GM23338 (cell line): ENCODE data around the gene TFCP2. TPM values are rescaled to one million over a fixed set of nuclear protein-coding genes. Genes with fewer than 3 reads are reported as not detected.

Experiments
- ATAC-seq: fragments of 200-7000 bp; cut with Tn5 transposase; 3 replicates; pipeline ENCODE4 v1.9.1; 2020
- DNase-seq: peaks from one replicate; pipeline ENCODE4 v3.0.0-alpha.2; 2015; ENCODE audit warnings: low spot score
- H2AFZ ChIP-seq: fragments of 200-600 bp; sonication (generic); 2 replicates; pipeline ENCODE4 v1.8.0; 2016; ENCODE audit warnings: antibody characterized with exemption, mild to moderate bottlenecking, moderate library complexity
- H3F3A ChIP-seq: fragments of 200-600 bp; sonication (generic); replicated peaks from 2 replicates; pipeline ENCODE4 v1.8.0; 2017; ENCODE audit warnings: antibody characterized with exemption, mixed run types, low read depth
- H3K27ac ChIP-seq: fragments of 200-600 bp; sonication (generic); 2 replicates; pipeline ENCODE4 v1.6.1; 2016; ENCODE audit warnings: low read depth
- H3K27me3 ChIP-seq: fragments of 200-600 bp; sonication (generic); 2 replicates; pipeline ENCODE4 v1.8.0; 2016; ENCODE audit warnings: mild to moderate bottlenecking, mixed run types, moderate library complexity; ENCODE audit not compliant: insufficient read depth
- H3K36me3 ChIP-seq: fragments of 200-600 bp; sonication (generic); 2 replicates; pipeline ENCODE4 v1.8.0; 2016; ENCODE audit warnings: mild to moderate bottlenecking; ENCODE audit not compliant: insufficient read depth
- H3K4me1 ChIP-seq: fragments of 200-600 bp; sonication (generic); 2 replicates; pipeline ENCODE4 v1.8.0; 2016; ENCODE audit warnings: mild to moderate bottlenecking, moderate library complexity; ENCODE audit not compliant: insufficient read depth
- H3K4me2 ChIP-seq: fragments of 200-600 bp; sonication (generic); 2 replicates; pipeline ENCODE4 v1.7.1; 2017; ENCODE audit warnings: mixed run types
- H3K4me3 ChIP-seq: fragments of 200-600 bp; sonication (generic); 2 replicates; pipeline ENCODE4 v1.6.1; 2016; ENCODE audit warnings: mixed run types
- H3K79me2 ChIP-seq: fragments of 200-600 bp; sonication (generic); replicated peaks from 2 replicates; pipeline ENCODE4 v1.8.0; 2017; ENCODE audit warnings: mild to moderate bottlenecking; ENCODE audit not compliant: insufficient read depth
- H3K9me2 ChIP-seq: fragments of 200-600 bp; sonication (generic); 2 replicates; pipeline ENCODE4 v1.8.0; 2017; ENCODE audit not compliant: insufficient read depth
- H4K20me1 ChIP-seq: fragments of 200-600 bp; sonication (generic); replicated peaks from 2 replicates; pipeline ENCODE4 v1.8.0; 2017; ENCODE audit warnings: mild to moderate bottlenecking; ENCODE audit not compliant: insufficient read depth
- H3K27ac Mint-ChIP-seq: 2 replicates; pipeline ENCODE4 v1.8.0; 2020; ENCODE audit warnings: inconsistent platforms, mild to moderate bottlenecking, moderate library complexity, mixed read lengths
- H3K27me3 Mint-ChIP-seq: 3 replicates; pipeline ENCODE4 v1.8.0; 2022; ENCODE audit warnings: low read depth, mild to moderate bottlenecking, moderate library complexity, mixed read lengths, inconsistent platforms; ENCODE audit not compliant: insufficient read depth, poor library complexity
- H3K36me3 Mint-ChIP-seq: 3 replicates; pipeline ENCODE4 v1.8.0; 2021; ENCODE audit warnings: low read depth, mild to moderate bottlenecking, inconsistent platforms, moderate library complexity, mixed read lengths
- H3K4me1 Mint-ChIP-seq: 3 replicates; pipeline ENCODE4 v1.8.0; 2020; ENCODE audit warnings: mild to moderate bottlenecking, inconsistent platforms, mixed read lengths
- H3K4me3 Mint-ChIP-seq: 3 replicates; pipeline ENCODE4 v1.8.0; 2021; ENCODE audit warnings: moderate library complexity, mild to moderate bottlenecking, inconsistent platforms, mixed read lengths
- H3K9me3 Mint-ChIP-seq: 3 replicates; pipeline ENCODE4 v1.8.0; 2020; ENCODE audit warnings: moderate library complexity, mild to moderate bottlenecking, inconsistent platforms, mixed read lengths
- CREB1 ChIP-seq: fragments of 250-450 bp; sonication (Bioruptor Pico); IDR thresholded peaks from 2 replicates; pipeline ENCODE4 v1.5.0; 2020; ENCODE audit warnings: low read depth, mild to moderate bottlenecking, moderate library complexity
- EZH2 ChIP-seq: fragments of 200-600 bp; sonication (generic); IDR thresholded peaks from one replicate; pipeline ENCODE4 v1.8.0; 2017; ENCODE audit warnings: antibody characterized with exemption, mild to moderate bottlenecking, low read depth; ENCODE audit not compliant: unreplicated experiment
- EZH2phosphoT487 ChIP-seq: fragments of 200-600 bp; sonication (generic); IDR thresholded peaks from one replicate; pipeline ENCODE4 v1.8.1; 2018; ENCODE audit warnings: antibody characterized with exemption; ENCODE audit not compliant: unreplicated experiment
- NANOG ChIP-seq: IDR thresholded peaks from 2 replicates; pipeline ENCODE4 v1.6.1; 2016; ENCODE audit warnings: antibody characterized with exemption, borderline replicate concordance
- POLR2AphosphoS5 ChIP-seq: IDR thresholded peaks from 2 replicates; pipeline ENCODE4 v1.6.1; 2016; ENCODE audit warnings: antibody characterized with exemption, low read depth
- STAT1 ChIP-seq: IDR thresholded peaks from one replicate; pipeline ENCODE4 v1.6.1; 2016; ENCODE audit warnings: antibody characterized with exemption; ENCODE audit not compliant: unreplicated experiment
- ZNF331 ChIP-seq: fragments of 250-450 bp; sonication (Bioruptor Pico); IDR thresholded peaks from 2 replicates; pipeline ENCODE4 v1.5.0; 2020; ENCODE audit warnings: low read depth, mild to moderate bottlenecking, moderate library complexity
- polyA plus RNA-seq: library from polyadenylated mRNA; unstranded; fragments of >200 nt; fragmentation: Nextera tagmentation; extraction: Ambion mirVana; gene quantifications from 2 replicates; pipeline ENCODE4 v1.2.1, GENCODE V29; 2016
- total RNA-seq: library from RNA; depleted of rRNA; stranded (reverse); fragments of >200 nt; shearing (Covaris generic); gene quantifications from 2 replicates; pipeline ENCODE4 v1.2.3, GENCODE V29; 2014
- TF ChIP-seq, protein P1 (sequence below): fragments of 250-450 bp; sonication (Bioruptor Pico); IDR thresholded peaks from 2 replicates; pipeline ENCODE4 v1.5.0; 2020; ENCODE audit warnings: mild to moderate bottlenecking, moderate library complexity
- TF ChIP-seq, protein P2 (sequence below), 2 experiments: fragments of 200-600 bp in 1 of 2; sonication (generic) in 1 of 2; conservative IDR thresholded peaks; 2 replicates each; pipeline versions ENCODE4 v1.5.1 to v1.6.1; 2016 to 2017; ENCODE audit warnings: antibody characterized with exemption in 2 of 2, low read depth in 2 of 2, mild to moderate bottlenecking in 2 of 2, moderate library complexity in 1 of 2
- TF ChIP-seq, protein P3 (sequence below): IDR thresholded peaks from one replicate; pipeline ENCODE4 v1.6.1; 2018; ENCODE audit warnings: antibody characterized with exemption; ENCODE audit not compliant: unreplicated experiment

The TFCP2 gene
- total and polyA plus RNA-seq, 2 experiments from 2014 or later = 15.2 to 30.5 TPM

DNA sequence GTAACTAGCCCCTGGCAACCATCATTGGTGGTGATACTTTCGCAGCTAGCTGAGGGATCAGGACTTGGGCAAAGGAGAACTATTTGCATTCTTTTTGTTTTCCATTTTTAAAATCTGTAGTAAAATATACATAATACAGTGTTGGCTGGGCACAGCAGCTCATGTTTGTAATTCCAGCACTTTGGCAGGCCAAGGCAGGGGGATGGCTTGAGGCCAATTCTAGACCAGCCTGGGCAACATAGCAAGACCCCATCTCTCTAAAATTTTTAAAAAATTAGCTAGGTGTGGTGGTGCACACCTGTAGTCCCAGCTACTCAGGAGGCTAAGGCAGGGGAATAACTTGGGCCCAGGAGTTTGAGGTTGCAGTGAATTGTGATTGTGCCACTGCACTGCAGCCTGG, 20.0 kb downstream of the TFCP2 start (continued):
- TF ChIP-seq, protein P1, sequence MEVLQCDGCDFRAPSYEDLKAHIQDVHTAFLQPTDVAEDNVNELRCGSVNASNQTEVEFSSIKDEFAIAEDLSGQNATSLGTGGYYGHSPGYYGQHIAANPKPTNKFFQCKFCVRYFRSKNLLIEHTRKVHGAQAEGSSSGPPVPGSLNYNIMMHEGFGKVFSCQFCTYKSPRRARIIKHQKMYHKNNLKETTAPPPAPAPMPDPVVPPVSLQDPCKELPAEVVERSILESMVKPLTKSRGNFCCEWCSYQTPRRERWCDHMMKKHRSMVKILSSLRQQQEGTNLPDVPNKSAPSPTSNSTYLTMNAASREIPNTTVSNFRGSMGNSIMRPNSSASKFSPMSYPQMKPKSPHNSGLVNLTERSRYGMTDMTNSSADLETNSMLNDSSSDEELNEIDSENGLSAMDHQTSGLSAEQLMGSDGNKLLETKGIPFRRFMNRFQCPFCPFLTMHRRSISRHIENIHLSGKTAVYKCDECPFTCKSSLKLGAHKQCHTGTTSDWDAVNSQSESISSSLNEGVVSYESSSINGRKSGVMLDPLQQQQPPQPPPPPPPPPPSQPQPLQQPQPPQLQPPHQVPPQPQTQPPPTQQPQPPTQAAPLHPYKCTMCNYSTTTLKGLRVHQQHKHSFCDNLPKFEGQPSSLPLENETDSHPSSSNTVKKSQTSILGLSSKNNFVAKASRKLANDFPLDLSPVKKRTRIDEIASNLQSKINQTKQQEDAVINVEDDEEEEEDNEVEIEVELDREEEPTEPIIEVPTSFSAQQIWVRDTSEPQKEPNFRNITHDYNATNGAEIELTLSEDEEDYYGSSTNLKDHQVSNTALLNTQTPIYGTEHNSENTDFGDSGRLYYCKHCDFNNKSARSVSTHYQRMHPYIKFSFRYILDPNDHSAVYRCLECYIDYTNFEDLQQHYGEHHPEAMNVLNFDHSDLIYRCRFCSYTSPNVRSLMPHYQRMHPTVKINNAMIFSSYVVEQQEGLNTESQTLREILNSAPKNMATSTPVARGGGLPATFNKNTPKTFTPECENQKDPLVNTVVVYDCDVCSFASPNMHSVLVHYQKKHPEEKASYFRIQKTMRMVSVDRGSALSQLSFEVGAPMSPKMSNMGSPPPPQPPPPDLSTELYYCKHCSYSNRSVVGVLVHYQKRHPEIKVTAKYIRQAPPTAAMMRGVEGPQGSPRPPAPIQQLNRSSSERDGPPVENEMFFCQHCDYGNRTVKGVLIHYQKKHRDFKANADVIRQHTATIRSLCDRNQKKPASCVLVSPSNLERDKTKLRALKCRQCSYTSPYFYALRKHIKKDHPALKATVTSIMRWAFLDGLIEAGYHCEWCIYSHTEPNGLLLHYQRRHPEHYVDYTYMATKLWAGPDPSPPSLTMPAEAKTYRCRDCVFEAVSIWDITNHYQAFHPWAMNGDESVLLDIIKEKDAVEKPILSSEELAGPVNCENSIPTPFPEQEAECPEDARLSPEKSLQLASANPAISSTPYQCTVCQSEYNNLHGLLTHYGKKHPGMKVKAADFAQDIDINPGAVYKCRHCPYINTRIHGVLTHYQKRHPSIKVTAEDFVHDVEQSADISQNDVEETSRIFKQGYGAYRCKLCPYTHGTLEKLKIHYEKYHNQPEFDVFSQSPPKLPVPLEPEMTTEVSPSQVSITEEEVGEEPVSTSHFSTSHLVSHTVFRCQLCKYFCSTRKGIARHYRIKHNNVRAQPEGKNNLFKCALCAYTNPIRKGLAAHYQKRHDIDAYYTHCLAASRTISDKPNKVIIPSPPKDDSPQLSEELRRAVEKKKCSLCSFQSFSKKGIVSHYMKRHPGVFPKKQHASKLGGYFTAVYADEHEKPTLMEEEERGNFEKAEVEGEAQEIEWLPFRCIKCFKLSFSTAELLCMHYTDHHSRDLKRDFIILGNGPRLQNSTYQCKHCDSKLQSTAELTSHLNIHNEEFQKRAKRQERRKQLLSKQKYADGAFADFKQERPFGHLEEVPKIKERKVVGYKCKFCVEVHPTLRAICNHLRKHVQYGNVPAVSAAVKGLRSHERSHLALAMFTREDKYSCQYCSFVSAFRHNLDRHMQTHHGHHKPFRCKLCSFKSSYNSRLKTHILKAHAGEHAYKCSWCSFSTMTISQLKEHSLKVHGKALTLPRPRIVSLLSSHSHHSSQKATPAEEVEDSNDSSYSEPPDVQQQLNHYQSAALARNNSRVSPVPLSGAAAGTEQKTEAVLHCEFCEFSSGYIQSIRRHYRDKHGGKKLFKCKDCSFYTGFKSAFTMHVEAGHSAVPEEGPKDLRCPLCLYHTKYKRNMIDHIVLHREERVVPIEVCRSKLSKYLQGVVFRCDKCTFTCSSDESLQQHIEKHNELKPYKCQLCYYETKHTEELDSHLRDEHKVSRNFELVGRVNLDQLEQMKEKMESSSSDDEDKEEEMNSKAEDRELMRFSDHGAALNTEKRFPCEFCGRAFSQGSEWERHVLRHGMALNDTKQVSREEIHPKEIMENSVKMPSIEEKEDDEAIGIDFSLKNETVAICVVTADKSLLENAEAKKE (CRISPR knock-in tag) = no peak
- TF ChIP-seq EZH2 (no peak), STAT1 (no peak), POLR2AphosphoS5 (no peak), EZH2phosphoT487 (no peak), NANOG (no peak)
- TF ChIP-seq, protein P2, sequence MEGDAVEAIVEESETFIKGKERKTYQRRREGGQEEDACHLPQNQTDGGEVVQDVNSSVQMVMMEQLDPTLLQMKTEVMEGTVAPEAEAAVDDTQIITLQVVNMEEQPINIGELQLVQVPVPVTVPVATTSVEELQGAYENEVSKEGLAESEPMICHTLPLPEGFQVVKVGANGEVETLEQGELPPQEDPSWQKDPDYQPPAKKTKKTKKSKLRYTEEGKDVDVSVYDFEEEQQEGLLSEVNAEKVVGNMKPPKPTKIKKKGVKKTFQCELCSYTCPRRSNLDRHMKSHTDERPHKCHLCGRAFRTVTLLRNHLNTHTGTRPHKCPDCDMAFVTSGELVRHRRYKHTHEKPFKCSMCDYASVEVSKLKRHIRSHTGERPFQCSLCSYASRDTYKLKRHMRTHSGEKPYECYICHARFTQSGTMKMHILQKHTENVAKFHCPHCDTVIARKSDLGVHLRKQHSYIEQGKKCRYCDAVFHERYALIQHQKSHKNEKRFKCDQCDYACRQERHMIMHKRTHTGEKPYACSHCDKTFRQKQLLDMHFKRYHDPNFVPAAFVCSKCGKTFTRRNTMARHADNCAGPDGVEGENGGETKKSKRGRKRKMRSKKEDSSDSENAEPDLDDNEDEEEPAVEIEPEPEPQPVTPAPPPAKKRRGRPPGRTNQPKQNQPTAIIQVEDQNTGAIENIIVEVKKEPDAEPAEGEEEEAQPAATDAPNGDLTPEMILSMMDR (conservative IDR thresholded peaks at IDR 0.05; ENCODE audit: low read depth in 2 of 2) = no peak

DNA sequence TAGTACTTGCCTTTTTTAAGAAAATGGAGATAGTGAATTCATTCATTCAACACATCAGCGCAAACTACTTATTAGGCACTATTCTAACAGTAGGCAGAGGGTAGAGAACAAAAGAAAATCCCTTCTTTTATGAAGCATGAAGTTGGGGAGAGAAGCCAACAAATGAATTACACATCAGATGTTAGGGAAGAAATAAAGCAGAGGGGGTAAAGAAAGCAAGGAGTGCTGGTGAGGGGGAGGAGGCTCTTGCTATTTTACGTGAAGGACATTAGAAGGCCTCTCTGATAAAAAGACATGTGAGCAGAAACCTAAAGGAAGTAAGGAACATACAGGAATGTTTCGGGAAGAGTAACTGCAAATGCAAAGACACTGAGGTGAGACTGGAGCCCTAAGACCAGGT, 22.2 kb downstream of the TFCP2 start:
- H3K4me1 Mint-ChIP-seq = peaks cover 11% of the 10 kb centered on the region
- Histone ChIP-seq H3K79me2 (peaks cover 97% of the 10 kb centered on the region), H3K4me2 (no peak overlapping the region), H4K20me1 (peaks cover 26% of the 10 kb centered on the region), H3K9me2 (no peaks in the 10 kb centered on the region), H3F3A (no peaks in the 10 kb centered on the region), H2AFZ (no peak overlapping the region), H3K27me3 (no peaks in the 10 kb centered on the region), H3K4me3 (no peak overlapping the region), H3K27ac (peak overlapping the region; percentile 63; the same call in 1 of the 2 replicates), H3K36me3 (no peaks in the 10 kb centered on the region), H3K4me1 (0 out of 2 replicates have a peak, but pooled peaks cover 9% of the 10 kb centered on the region)
- TF ChIP-seq CREB1 (CRISPR knock-in tag) (no peak), ZNF331 (CRISPR knock-in tag) (no peak), NANOG (no peak)
- TF ChIP-seq, protein P2 (conservative IDR thresholded peaks at IDR 0.05; ENCODE audit: low read depth in 2 of 2) = no peak
- TF ChIP-seq, protein P3, sequence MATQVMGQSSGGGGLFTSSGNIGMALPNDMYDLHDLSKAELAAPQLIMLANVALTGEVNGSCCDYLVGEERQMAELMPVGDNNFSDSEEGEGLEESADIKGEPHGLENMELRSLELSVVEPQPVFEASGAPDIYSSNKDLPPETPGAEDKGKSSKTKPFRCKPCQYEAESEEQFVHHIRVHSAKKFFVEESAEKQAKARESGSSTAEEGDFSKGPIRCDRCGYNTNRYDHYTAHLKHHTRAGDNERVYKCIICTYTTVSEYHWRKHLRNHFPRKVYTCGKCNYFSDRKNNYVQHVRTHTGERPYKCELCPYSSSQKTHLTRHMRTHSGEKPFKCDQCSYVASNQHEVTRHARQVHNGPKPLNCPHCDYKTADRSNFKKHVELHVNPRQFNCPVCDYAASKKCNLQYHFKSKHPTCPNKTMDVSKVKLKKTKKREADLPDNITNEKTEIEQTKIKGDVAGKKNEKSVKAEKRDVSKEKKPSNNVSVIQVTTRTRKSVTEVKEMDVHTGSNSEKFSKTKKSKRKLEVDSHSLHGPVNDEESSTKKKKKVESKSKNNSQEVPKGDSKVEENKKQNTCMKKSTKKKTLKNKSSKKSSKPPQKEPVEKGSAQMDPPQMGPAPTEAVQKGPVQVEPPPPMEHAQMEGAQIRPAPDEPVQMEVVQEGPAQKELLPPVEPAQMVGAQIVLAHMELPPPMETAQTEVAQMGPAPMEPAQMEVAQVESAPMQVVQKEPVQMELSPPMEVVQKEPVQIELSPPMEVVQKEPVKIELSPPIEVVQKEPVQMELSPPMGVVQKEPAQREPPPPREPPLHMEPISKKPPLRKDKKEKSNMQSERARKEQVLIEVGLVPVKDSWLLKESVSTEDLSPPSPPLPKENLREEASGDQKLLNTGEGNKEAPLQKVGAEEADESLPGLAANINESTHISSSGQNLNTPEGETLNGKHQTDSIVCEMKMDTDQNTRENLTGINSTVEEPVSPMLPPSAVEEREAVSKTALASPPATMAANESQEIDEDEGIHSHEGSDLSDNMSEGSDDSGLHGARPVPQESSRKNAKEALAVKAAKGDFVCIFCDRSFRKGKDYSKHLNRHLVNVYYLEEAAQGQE = no peak
- H3K4me3 Mint-ChIP-seq = no peak overlapping the region
- H3K27me3 Mint-ChIP-seq = no peaks in the 10 kb centered on the region
- H3K9me3 Mint-ChIP-seq = no peaks in the 10 kb centered on the region
- DNase-seq (no peak), ATAC-seq (no peak)
- H3K36me3 Mint-ChIP-seq = peaks cover 3% of the 10 kb centered on the region; the same call in 1 of the 3 replicates
- peak overlapping the region; percentile 2; the same call in 1 of the 2 replicates for H3K27ac Mint-ChIP-seq
